Heart left ventricle (tissue), 16 donors: ENCODE measurements around the gene PRMT1. TPM values are rescaled to one million over a fixed set of nuclear protein-coding genes. Genes with fewer than 3 reads are reported as not detected.

Source experiments
- ATAC-seq, 4 donors: fragments of 200-7000 bp; cut with Tn5 transposase; one replicate each; pipeline ENCODE4 v1.9.1; 2020 to 2022; ENCODE audit warnings: moderate library complexity in 4 of 4, mild to moderate bottlenecking in 3 of 4, moderate number of reproducible peaks in 1 of 4
- DNase-seq, 5 donors: peaks; one replicate each; pipeline ENCODE4 v3.0.0-alpha.2; 2020
- H3K27ac ChIP-seq, 12 donors: fragments of 200-600 bp; sonication (generic) in 4 of 12; one replicate each; pipeline versions ENCODE4 v1.5.0 to v1.8.0; 2016 to 2022; ENCODE audit warnings: mild to moderate bottlenecking in 2 of 12
- H3K27me3 ChIP-seq, 9 donors: fragments of 200-600 bp; sonication (generic) in 2 of 9; one replicate each; pipeline versions ENCODE4 v1.5.1 to v1.8.0; 2016 to 2022; ENCODE audit warnings: mild to moderate bottlenecking in 3 of 9
- H3K36me3 ChIP-seq, 9 donors: fragments of 200-600 bp; sonication (generic) in 2 of 9; one replicate each; pipeline versions ENCODE4 v1.5.0 to v1.8.0; 2018 to 2022; ENCODE audit warnings: mild to moderate bottlenecking in 2 of 9
- H3K4me1 ChIP-seq, 12 donors: fragments of 200-600 bp; sonication (generic) in 4 of 12; one replicate each; pipeline versions ENCODE4 v1.5.0 to v1.8.0; 2016 to 2022; ENCODE audit warnings: mild to moderate bottlenecking in 3 of 12
- H3K4me3 ChIP-seq, 12 donors: fragments of 200-600 bp; sonication (generic) in 4 of 12; one replicate each; pipeline versions ENCODE4 v1.5.0 to v1.8.0; 2017 to 2022; ENCODE audit warnings: mild to moderate bottlenecking in 9 of 12, moderate library complexity in 4 of 12
- H3K9me3 ChIP-seq, 12 donors: fragments of 200-600 bp; sonication (generic) in 4 of 12; one replicate each; pipeline versions ENCODE4 v1.5.0 to v1.8.0; 2016 to 2022; ENCODE audit warnings: mild to moderate bottlenecking in 1 of 12
- POLR2A ChIP-seq, 2 donors: fragments of 450-650 bp; IDR thresholded peaks; one replicate each; pipeline ENCODE4 v1.6.1; 2017; ENCODE audit warnings: antibody characterized with exemption in 2 of 2, mild to moderate bottlenecking in 2 of 2, moderate library complexity in 2 of 2
- WGBS, 4 donors: extraction: QIAGEN DNeasy Blood & Tissue Kit in 2 of 4; methylation state at CpG; one replicate each; pipeline versions ENCODE4 v1.1.5 to v1.1.7; 2013 to 2018; 5-methylcytosine and 5-hydroxymethylcytosine counted together
- intact Hi-C, 10 donors: fragments of 100-400 bp; cut with DNase I; formaldehyde crosslinking; loops; one replicate each; pipeline versions ENCODE4 v1.11.1 to v1.14.2; 2022
- polyA plus RNA-seq, 2 donors: library from polyadenylated mRNA; stranded (reverse); fragments of 200-250 nt; gene quantifications; one replicate each; pipeline ENCODE4 v1.2.3, GENCODE V29; 2013
- total RNA-seq, 9 donors: library from RNA; depleted of rRNA in 2 of 9; stranded (reverse); fragments of >200 nt in 2 of 9; fragmentation: NEBNext Ultra II Directional in 3 of 9; extraction: Animal tissue kit (Norgen Biotek cat#: 25700) in 3 of 9; gene quantifications; one replicate each; pipeline versions ENCODE4 v1.1.0 to v1.2.4, GENCODE V29; 2016 to 2023
- TF ChIP-seq, protein P1 (sequence below), 12 donors: fragments of 200-600 bp; sonication (generic) in 4 of 12; IDR thresholded peaks; one replicate each; pipeline versions ENCODE4 v1.5.0 to v1.8.0; 2018 to 2022; ENCODE audit warnings: antibody characterized with exemption in 12 of 12, mild to moderate bottlenecking in 5 of 12
- donor health status: ischemic (EF 13 %, LVEDD 7.1; RV severe dilation, severe dysfunction).
- donor health status: healthy with polysubstance abuse.
- donor health status: DM: no; HTN: yes; CAD: no.
- donor health status: DM: no; HTN: no; CAD: no.
- donor health status: ischemic (EF 25% LVEDD 6.9; RV normal size, moderate dysfunction).
- donor health status: ischemic (EF 25% LVEDD 5.7; RV mildly dilated, moderate dysfunction).
- donor health status: healthy.
- donor health status: DM: yes; HTN: yes; CAD: no.
- donor health status: ischemic (EF 35%, LVEDD 5.7; RV mildly dilated, moderate dysfunction).
- donor health status: nonischemic (EF 11% LVEDD 7.7; RV severe dilation, severe dysfunction).
- donor health status: DM: yes; HTN: yes; CAD: no.
- donor health status: PGD.
- donor health status: ischemic (EF 29% LVEDD 5.4; RV normal size, mild dysfunction).
- donor health status: nonischemic (EF 23%, LVEDD 6.1; RV moderate dilation, normal function).

PRMT1 gene
- total and polyA plus RNA-seq, 11 donors = 106 to 283 (median 124) TPM

DNA sequence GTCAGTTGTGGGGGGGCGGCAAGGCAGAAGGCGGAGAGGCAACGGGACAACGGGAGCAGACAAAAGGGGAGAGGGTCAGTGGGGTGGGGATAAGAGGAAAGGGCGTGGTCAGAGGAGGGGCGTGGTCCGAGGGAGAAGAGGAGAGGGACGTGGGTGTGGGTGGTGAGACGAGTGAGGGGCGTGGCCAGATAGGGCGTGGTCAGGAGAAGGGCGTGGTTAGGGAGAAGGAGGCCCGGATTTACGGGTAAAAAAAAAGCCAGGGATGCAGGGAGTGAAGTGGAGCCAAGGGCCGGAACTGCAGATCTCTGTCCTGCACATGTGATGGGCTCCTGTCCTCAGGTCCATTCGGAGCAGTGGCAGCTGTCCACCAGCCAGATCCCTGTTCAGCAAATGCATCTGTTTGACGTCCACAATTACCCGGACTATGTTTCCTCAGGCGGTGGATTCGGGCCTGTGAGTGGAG, 35.4 kb downstream of the PRMT1 start:
- 51 to 58% (median 56%) methylated on average over 20 of the region's 20 CpGs for WGBS, 4 donors
- TF ChIP-seq POLR2A (IDR thresholded peaks at IDR 0.05) = peak in 1 of 2 donors; percentile 20
- TF ChIP-seq, protein P1, sequence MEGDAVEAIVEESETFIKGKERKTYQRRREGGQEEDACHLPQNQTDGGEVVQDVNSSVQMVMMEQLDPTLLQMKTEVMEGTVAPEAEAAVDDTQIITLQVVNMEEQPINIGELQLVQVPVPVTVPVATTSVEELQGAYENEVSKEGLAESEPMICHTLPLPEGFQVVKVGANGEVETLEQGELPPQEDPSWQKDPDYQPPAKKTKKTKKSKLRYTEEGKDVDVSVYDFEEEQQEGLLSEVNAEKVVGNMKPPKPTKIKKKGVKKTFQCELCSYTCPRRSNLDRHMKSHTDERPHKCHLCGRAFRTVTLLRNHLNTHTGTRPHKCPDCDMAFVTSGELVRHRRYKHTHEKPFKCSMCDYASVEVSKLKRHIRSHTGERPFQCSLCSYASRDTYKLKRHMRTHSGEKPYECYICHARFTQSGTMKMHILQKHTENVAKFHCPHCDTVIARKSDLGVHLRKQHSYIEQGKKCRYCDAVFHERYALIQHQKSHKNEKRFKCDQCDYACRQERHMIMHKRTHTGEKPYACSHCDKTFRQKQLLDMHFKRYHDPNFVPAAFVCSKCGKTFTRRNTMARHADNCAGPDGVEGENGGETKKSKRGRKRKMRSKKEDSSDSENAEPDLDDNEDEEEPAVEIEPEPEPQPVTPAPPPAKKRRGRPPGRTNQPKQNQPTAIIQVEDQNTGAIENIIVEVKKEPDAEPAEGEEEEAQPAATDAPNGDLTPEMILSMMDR (IDR thresholded peaks at IDR 0.05) = no peak
- no peaks in the 10 kb centered on the region for H3K9me3 ChIP-seq
- no peaks in the 10 kb centered on the region for H3K27me3 ChIP-seq
- DNase-seq (peak in 4 of 5 donors; percentile 53 to 74 (median 66)), ATAC-seq (peak in 3 of 4 donors; percentile 56 to 63 (median 57))
- H3K4me1 ChIP-seq = peaks cover 0 to 6% (median 0%) of the 10 kb centered on the region in 12 donors
- H3K4me3 ChIP-seq = peak overlapping the region in 2 of 12 donors; percentile 10 to 23
- H3K36me3 ChIP-seq = no peaks in the 10 kb centered on the region
- intact Hi-C loops = no loop called here
- H3K27ac ChIP-seq = no peak overlapping the region

DNA sequence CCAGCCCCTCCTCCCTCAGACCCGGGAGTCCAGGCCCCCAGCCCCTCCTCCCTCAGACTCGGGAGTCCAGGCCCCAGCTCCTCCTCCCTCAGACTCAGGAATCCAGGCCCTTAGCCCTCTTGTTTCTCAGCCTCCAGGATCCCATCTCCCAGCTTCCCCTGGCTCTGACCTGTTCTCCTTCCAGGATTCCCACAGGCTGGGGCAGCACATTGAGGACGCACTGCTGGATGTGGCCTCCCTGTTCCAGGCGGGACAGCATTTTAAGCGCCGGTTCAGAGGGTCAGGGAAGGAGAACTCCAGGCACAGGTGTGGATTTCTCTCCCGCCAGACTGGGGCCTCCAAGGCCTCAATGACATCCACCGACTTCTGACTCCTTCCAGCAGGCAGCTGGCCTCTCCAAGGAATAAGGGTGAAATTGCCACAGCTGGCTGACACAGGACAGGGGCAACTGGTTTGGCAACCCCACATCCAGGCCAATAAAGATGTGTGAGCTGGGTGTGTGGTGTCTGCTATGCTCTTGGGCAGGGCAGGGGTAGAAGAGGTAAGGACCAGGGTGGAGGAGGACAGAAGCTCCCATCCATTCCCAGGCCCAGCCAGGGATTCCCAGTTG, 36.3 kb downstream of the PRMT1 start:
- no peaks in the 10 kb centered on the region for H3K27me3 ChIP-seq
- peaks cover 0 to 13% (median 0%) of the 10 kb centered on the region in 12 donors for H3K4me1 ChIP-seq
- WGBS, 4 donors = 77 to 98% (median 80%) methylated on average over 6 to 8 of the region's 8 CpGs
- no peak overlapping the region for H3K27ac ChIP-seq
- no peak overlapping the region for H3K4me3 ChIP-seq
- intact Hi-C loops = no loop called here
- no peak for ATAC-seq
- H3K36me3 ChIP-seq = no peaks in the 10 kb centered on the region
- no peak for DNase-seq
- H3K9me3 ChIP-seq = no peaks in the 10 kb centered on the region
- TF ChIP-seq, protein P1 (IDR thresholded peaks at IDR 0.05) = no peak
- no peak for TF ChIP-seq POLR2A (IDR thresholded peaks at IDR 0.05)

DNA sequence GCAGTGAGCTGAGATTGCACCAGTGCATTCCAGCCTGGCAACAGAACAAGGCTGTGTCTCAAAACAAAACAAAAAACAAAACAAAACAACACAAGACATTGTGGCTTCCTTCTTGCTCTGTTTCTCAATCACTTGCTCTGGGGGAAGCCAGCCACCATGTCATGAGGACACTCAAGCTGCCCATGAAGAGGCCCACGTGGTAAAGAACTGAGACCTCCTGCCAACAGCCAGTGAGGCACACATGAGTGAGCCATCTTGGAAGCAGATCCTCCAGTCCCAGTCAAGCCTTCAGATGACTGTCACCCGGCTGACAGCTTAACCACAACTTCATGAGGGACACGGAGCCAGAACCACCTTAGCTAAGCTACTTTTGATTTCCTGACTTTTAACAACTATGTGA, 39.1 kb downstream of the PRMT1 start:
- 76 to 91% (median 83%) methylated on average over 3 of the region's 3 CpGs for WGBS, 4 donors
- TF ChIP-seq, protein P1 (IDR thresholded peaks at IDR 0.05) = no peak
- TF ChIP-seq POLR2A (IDR thresholded peaks at IDR 0.05) = no peak
- H3K27ac ChIP-seq = no peak overlapping the region
- H3K4me1 ChIP-seq = peaks cover 0 to 13% (median 0%) of the 10 kb centered on the region in 12 donors
- no peaks in the 10 kb centered on the region for H3K36me3 ChIP-seq
- DNase-seq (no peak), ATAC-seq (no peak)
- intact Hi-C loops = loop anchor here in 2 of 10 donors (5.0 kb wide), 2 partner anchors 46 to 51 kb away; partner anchors contain the start of genes AP2A1 (in 1 of the 2) and TSKS (in 1 of the 2)
- H3K9me3 ChIP-seq = no peaks in the 10 kb centered on the region
- no peaks in the 10 kb centered on the region for H3K27me3 ChIP-seq
- H3K4me3 ChIP-seq = no peak overlapping the region

DNA sequence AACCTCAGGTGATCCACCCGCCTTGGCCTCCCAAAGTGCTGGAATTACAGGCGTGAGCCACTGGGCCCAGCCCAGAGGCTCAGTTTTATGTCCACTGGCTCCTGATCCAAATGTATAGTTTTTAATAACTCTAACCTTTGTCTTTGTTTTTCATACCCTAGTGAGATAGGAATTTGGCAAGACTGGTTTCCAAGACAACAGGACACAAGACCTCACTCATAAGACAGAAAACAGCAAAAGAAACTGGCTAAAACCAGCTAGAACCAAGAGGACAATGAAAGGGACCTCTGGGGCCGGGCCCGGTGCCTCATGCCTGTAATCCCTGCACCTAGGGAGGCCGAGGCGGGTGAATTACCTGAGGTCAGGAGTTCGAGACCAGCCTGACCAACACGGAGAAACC, 41.4 kb downstream of the PRMT1 start:
- Histone ChIP-seq H3K4me3 (peak overlapping the region in 1 of 12 donors; percentile 73), H3K9me3 (no peaks in the 10 kb centered on the region), H3K27ac (no peak overlapping the region), H3K27me3 (no peaks in the 10 kb centered on the region), H3K36me3 (no peaks in the 10 kb centered on the region), H3K4me1 (peaks cover 0 to 13% (median 0%) of the 10 kb centered on the region in 12 donors)
- ATAC-seq (no peak), DNase-seq (no peak)
- TF ChIP-seq, protein P1 (IDR thresholded peaks at IDR 0.05) = no peak
- no peak for TF ChIP-seq POLR2A (IDR thresholded peaks at IDR 0.05)
- intact Hi-C loops = loop anchor here in 2 of 10 donors (5.0 kb wide), 2 partner anchors 44 to 49 kb away; partner anchors contain the start of genes AP2A1 (in 1 of the 2) and TSKS (in 1 of the 2)
- 90 to 95% (median 92%) methylated on average over 8 of the region's 8 CpGs for WGBS, 4 donors
